Lower lobe of right lung (tissue), 2 donors: ENCODE measurements around the gene ZNF132. TPM values are rescaled to one million over a fixed set of nuclear protein-coding genes. Genes with fewer than 3 reads are reported as not detected.

Experiments
- ATAC-seq, 2 donors: fragments of 200-7000 bp; cut with Tn5 transposase; one replicate each; pipeline ENCODE4 v1.9.1; 2020 to 2022; ENCODE audit warnings: mild to moderate bottlenecking in 2 of 2, moderate library complexity in 2 of 2
- DNase-seq: peaks from one replicate; pipeline ENCODE4 v3.0.0-alpha.2; 2020
- H3K27ac ChIP-seq: fragments of 200-600 bp; one replicate; pipeline ENCODE4 v1.8.0; 2022
- H3K27me3 ChIP-seq: fragments of 200-600 bp; one replicate; pipeline ENCODE4 v1.8.0; 2022; ENCODE audit warnings: low read depth
- H3K36me3 ChIP-seq: fragments of 200-600 bp; one replicate; pipeline ENCODE4 v1.8.0; 2022; ENCODE audit warnings: mild to moderate bottlenecking
- H3K4me1 ChIP-seq: fragments of 200-600 bp; one replicate; pipeline ENCODE4 v1.8.0; 2022
- H3K4me3 ChIP-seq: fragments of 200-600 bp; one replicate; pipeline ENCODE4 v1.8.0; 2022; ENCODE audit warnings: mild to moderate bottlenecking
- H3K9me3 ChIP-seq: fragments of 200-600 bp; one replicate; pipeline ENCODE4 v1.8.0; 2022
- intact Hi-C: fragments of 100-400 bp; cut with DNase I; formaldehyde crosslinking; loops from one replicate; pipeline ENCODE4 v1.11.0; 2022
- total RNA-seq: library from RNA; stranded (reverse); fragmentation: NEBNext Ultra II Directional; extraction: Animal tissue kit (Norgen Biotek cat#: 25700); gene quantifications from one replicate; pipeline ENCODE4 v1.2.1, GENCODE V29; 2021
- TF ChIP-seq, protein P1 (sequence below): fragments of 200-600 bp; IDR thresholded peaks from one replicate; pipeline ENCODE4 v1.8.0; 2022; ENCODE audit warnings: antibody characterized with exemption, mild to moderate bottlenecking
- donor health status: DM: no; HTN: yes; CAD: no; lungs with severe emphysema.

Gene ZNF132
- total RNA-seq, 1 donor from 2014 or later = 7.4 TPM

DNA sequence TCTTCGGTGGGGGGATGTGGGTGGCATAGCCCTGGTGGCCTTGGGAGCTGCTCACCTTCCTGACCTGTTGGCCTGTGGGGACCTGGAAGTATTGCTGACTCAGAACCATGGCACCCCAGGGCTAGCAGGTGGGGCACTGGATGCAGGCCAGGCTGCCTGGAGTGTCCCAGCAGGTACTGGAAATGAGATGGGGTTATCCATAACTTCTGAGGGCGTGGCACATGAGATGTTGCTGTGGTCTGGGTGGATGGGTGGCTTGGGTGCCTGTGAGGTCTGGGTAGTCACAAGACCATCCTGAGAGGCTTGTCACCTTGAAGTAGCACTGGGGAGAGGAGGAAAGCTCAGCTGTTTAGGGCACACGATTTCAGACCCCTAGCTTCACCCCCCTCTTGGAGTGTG lies 45.1 kb downstream of the ZNF132 start:
- peaks cover 53% of the 10 kb centered on the region for H3K36me3 ChIP-seq
- DNase-seq = no peak
- TF ChIP-seq, protein P1, sequence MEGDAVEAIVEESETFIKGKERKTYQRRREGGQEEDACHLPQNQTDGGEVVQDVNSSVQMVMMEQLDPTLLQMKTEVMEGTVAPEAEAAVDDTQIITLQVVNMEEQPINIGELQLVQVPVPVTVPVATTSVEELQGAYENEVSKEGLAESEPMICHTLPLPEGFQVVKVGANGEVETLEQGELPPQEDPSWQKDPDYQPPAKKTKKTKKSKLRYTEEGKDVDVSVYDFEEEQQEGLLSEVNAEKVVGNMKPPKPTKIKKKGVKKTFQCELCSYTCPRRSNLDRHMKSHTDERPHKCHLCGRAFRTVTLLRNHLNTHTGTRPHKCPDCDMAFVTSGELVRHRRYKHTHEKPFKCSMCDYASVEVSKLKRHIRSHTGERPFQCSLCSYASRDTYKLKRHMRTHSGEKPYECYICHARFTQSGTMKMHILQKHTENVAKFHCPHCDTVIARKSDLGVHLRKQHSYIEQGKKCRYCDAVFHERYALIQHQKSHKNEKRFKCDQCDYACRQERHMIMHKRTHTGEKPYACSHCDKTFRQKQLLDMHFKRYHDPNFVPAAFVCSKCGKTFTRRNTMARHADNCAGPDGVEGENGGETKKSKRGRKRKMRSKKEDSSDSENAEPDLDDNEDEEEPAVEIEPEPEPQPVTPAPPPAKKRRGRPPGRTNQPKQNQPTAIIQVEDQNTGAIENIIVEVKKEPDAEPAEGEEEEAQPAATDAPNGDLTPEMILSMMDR = no peak
- peak; percentile 10 to 25 for ATAC-seq
- peaks cover 18% of the 10 kb centered on the region for H3K27me3 ChIP-seq
- H3K4me3 ChIP-seq = no peak overlapping the region
- H3K4me1 ChIP-seq = peaks cover 10% of the 10 kb centered on the region
- intact Hi-C loops = no loop called here
- H3K9me3 ChIP-seq = no peaks in the 10 kb centered on the region
- no peak overlapping the region for H3K27ac ChIP-seq

DNA sequence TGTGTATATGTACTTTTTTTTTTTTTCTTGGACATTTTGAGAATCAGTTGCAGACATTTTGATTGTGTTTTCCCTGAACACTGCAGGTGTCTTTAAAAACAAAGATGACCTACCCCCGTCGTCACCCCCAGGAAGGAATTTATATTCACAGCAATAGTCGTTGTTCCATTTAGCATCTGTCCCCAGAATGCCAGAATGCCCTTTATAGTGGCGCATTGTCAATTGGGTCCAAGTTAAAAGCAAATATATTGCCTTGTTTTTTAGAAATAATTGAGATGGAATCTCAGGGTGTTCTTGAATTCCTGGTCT lies 46.3 kb downstream of the ZNF132 start:
- DNase-seq = no peak
- H3K27me3 ChIP-seq = peaks cover 18% of the 10 kb centered on the region
- no peak for ATAC-seq
- intact Hi-C loops = no loop called here
- no peak overlapping the region for H3K4me3 ChIP-seq
- H3K9me3 ChIP-seq = no peaks in the 10 kb centered on the region
- TF ChIP-seq, protein P1 = no peak
- H3K36me3 ChIP-seq = peaks cover 65% of the 10 kb centered on the region
- H3K27ac ChIP-seq = no peak overlapping the region
- peaks cover 16% of the 10 kb centered on the region for H3K4me1 ChIP-seq

DNA sequence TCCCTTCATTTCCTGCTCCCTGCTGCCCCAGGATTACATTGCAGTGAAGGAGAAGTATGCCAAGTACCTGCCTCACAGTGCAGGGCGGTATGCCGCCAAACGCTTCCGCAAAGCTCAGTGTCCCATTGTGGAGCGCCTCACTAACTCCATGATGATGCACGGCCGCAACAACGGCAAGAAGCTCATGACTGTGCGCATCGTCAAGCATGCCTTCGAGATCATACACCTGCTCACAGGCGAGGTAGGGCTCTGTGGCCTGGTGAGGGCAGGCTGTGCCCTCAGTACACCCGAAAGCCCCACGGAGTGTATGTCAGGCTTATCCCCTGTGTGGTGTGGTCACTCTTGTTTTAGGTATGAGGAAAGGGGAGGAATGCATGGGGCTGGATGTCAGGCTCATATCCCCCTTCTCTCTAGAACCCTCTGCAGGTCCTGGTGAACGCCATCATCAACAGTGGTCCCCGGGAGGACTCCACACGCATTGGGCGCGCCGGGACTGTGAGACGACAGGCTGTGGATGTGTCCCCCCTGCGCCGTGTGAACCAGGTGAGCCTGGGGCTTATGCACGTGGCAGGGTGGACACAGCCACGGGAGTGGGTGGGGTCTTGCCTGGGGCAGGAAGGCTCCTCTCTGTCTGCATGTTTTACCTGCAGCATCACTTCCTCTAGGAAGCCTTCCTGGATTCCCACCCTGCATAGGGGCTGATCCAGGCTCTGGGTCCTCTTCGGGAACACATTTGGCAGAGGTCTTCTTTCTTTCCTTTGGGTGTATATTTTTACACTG lies 46.8 kb downstream of the ZNF132 start:
- ATAC-seq = no peak
- H3K36me3 ChIP-seq = peaks cover 70% of the 10 kb centered on the region

DNA sequence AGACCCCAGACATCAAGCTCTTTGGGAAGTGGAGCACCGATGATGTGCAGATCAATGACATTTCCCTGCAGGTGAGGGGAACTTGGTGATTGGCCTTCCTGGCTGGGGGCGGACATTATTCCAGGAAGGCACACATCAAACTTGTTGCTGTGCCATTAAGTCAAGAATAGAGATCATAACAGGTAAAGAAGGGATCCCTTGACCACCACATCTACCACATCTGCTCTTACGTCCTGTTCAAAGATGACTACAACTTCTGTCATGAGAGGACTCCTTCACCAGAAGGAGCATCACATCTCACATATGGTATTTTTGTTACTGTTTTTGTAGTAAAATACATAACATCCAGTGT lies 51.8 kb downstream of the ZNF132 start:
- intact Hi-C loops = no loop called here
- ATAC-seq = no peak
- DNase-seq = no peak
- H3K4me3 ChIP-seq = peak overlapping the region; percentile 80
- peaks cover 42% of the 10 kb centered on the region for H3K4me1 ChIP-seq
- H3K9me3 ChIP-seq = no peaks in the 10 kb centered on the region
- TF ChIP-seq, protein P1 = no peak
- no peaks in the 10 kb centered on the region for H3K27me3 ChIP-seq
- H3K36me3 ChIP-seq = peaks cover 51% of the 10 kb centered on the region
- H3K27ac ChIP-seq = no peak overlapping the region

More for the DNA sequence above, 46.8 kb downstream of the ZNF132 start:
- no peak overlapping the region for H3K4me3 ChIP-seq
- peaks cover 21% of the 10 kb centered on the region for H3K4me1 ChIP-seq
- intact Hi-C loops = no loop called here
- peaks cover 18% of the 10 kb centered on the region for H3K27me3 ChIP-seq
- no peaks in the 10 kb centered on the region for H3K9me3 ChIP-seq
- no peak overlapping the region for H3K27ac ChIP-seq
- DNase-seq = no peak
- TF ChIP-seq, protein P1 = no peak

GRCh38 chr19:58387338-58388174 lies 52.4 kb downstream of the ZNF132 start:
- no peak for DNase-seq
- intact Hi-C loops = no loop called here
- H3K9me3 ChIP-seq = no peaks in the 10 kb centered on the region
- no peaks in the 10 kb centered on the region for H3K27me3 ChIP-seq
- peaks cover 42% of the 10 kb centered on the region for H3K4me1 ChIP-seq
- H3K36me3 ChIP-seq = peaks cover 45% of the 10 kb centered on the region
- H3K27ac ChIP-seq = peak overlapping the region; percentile 99
- H3K4me3 ChIP-seq = peak overlapping the region; percentile 80
- TF ChIP-seq, protein P1 = no peak
- ATAC-seq = no peak
